Mammary epithelial cell (primary cell): ENCODE results near the gene RDH16.

Source experiments
- EZH2 ChIP-seq: IDR thresholded peaks from 2 replicates; pipeline ENCODE4 v1.6.1; 2012; ENCODE audit warnings: low read length, inconsistent platforms, borderline replicate concordance
- TF ChIP-seq, protein P1 (sequence below), 2 donors: IDR thresholded peaks in 1 of 2; conservative IDR thresholded peaks in 1 of 2; 2 replicates each; pipeline ENCODE4 v1.5.1; 2011 to 2012; ENCODE audit warnings: inconsistent platforms in 2 of 2, low read length in 2 of 2, mild to moderate bottlenecking in 2 of 2, control low read depth in 1 of 2, low read depth in 1 of 2; ENCODE audit not compliant: insufficient read depth in 1 of 2; ENCODE audit errors: extremely low read depth in 1 of 2

DNA sequence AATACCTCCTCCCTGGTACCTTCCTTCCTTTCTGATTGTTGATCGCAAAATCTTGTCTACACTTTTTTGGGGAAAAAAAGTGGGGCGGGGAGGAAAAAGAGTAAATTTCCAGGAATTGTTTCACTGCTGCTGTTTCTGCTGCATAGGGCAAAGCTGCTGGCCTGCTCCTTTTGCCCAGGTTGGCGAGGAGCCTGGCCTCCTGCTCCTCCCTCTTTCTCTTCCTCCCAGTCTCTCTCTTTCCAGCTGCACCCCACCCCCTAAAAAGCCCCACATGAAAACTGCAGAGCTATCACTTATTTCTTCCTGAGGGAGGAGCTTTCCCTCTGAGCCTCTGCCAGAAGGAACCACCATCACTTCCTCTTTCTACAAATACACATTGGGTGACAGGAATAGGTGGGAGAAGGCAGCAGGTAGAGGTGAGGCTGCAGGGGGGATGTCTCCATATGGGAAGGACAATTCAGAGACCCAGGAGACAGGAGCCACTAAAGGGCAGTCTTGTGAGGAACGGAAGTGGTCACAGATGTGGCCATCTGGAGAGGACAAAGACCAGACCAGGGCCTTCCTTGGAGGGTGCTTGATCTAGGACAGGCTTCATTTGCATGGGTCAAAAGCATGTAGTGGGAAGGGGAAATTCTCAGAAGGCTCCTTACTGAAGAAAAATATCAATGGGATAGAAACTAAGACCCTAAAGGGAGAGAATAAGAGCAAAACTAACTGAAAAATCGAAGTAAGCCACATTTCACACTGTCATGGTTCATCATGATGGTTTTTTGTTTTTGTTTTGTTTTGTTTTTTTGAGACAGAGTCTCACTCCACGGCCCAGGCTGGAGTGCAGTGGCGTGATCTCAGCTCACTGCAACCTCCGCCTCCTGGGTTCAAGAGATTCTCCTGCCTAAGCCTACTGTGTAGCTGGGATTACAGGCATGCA is 34.2 kb upstream of the RDH16 start:
- TF ChIP-seq, protein P1, sequence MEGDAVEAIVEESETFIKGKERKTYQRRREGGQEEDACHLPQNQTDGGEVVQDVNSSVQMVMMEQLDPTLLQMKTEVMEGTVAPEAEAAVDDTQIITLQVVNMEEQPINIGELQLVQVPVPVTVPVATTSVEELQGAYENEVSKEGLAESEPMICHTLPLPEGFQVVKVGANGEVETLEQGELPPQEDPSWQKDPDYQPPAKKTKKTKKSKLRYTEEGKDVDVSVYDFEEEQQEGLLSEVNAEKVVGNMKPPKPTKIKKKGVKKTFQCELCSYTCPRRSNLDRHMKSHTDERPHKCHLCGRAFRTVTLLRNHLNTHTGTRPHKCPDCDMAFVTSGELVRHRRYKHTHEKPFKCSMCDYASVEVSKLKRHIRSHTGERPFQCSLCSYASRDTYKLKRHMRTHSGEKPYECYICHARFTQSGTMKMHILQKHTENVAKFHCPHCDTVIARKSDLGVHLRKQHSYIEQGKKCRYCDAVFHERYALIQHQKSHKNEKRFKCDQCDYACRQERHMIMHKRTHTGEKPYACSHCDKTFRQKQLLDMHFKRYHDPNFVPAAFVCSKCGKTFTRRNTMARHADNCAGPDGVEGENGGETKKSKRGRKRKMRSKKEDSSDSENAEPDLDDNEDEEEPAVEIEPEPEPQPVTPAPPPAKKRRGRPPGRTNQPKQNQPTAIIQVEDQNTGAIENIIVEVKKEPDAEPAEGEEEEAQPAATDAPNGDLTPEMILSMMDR (conservative IDR thresholded peaks at IDR 0.05 in 1 of 2, IDR thresholded peaks at IDR 0.05 in 1 of 2; ENCODE audit: extremely low read depth in 1 of 2, insufficient read depth in 1 of 2, low read depth in 1 of 2, low read length in 2 of 2): no peak
- no peak for TF ChIP-seq EZH2
